GM21717 (cell line): Measurements from ENCODE around the gene LMTK3.
"Not testable (repeated sequence)": the region's sequence is repeated elsewhere in the genome, so short reads cannot be mapped to it uniquely, and the experiment has no call there.

Experiments
- ATAC-seq: cut with Tn5 transposase; IDR thresholded peaks from one replicate; pipeline ENCODE4 v1.9.1; 2021; ENCODE audit warnings: mild to moderate bottlenecking, moderate library complexity; ENCODE audit not compliant: unreplicated experiment

Gene LMTK3

GRCh38 chr19:48541813-48542212, 30.2 kb upstream of the LMTK3 start:
- no peak for ATAC-seq

GRCh38 chr19:48540110-48540509, 28.5 kb upstream of the LMTK3 start:
- no peak for ATAC-seq

- ATAC-seq: no peak
These were observed 28.0 kb upstream of the LMTK3 start for GRCh38 chr19:48539503-48540096.

GRCh38 chr19:48538057-48538456, 26.4 kb upstream of the LMTK3 start:
- not testable (repeated sequence) for ATAC-seq

GRCh38 chr19:48537541-48537940, 25.9 kb upstream of the LMTK3 start:
- no peak for ATAC-seq

- ATAC-seq: no peak
These were observed 22.1 kb upstream of the LMTK3 start for GRCh38 chr19:48533770-48534169.

- no peak for ATAC-seq
These were observed 19.1 kb upstream of the LMTK3 start for GRCh38 chr19:48530770-48531169.

GRCh38 chr19:48530066-48530720, 18.6 kb upstream of the LMTK3 start:
- ATAC-seq: no peak

GRCh38 chr19:48529156-48529555, 17.5 kb upstream of the LMTK3 start:
- no peak for ATAC-seq

GRCh38 chr19:48524732-48525131, 13.1 kb upstream of the LMTK3 start:
- ATAC-seq: no peak

- ATAC-seq: no peak
These were observed 12.6 kb upstream of the LMTK3 start for GRCh38 chr19:48524221-48524620.

GRCh38 chr19:48520134-48520533, 8.5 kb upstream of the LMTK3 start:
- no peak for ATAC-seq

GRCh38 chr19:48519426-48519825, 7.8 kb upstream of the LMTK3 start:
- ATAC-seq: not testable (repeated sequence)

- no peak for ATAC-seq
These were observed 6.6 kb upstream of the LMTK3 start for GRCh38 chr19:48518207-48518606.

GRCh38 chr19:48516536-48516935, 4.9 kb upstream of the LMTK3 start:
- no peak for ATAC-seq

- ATAC-seq: no peak
These were observed 2.5 kb upstream of the LMTK3 start for GRCh38 chr19:48514123-48514458.

GRCh38 chr19:48513289-48514122, 1.9 kb upstream of the LMTK3 start:
- no peak for ATAC-seq

- no peak for ATAC-seq
These were observed 1.1 kb upstream of the LMTK3 start for GRCh38 chr19:48512504-48513288.

- ATAC-seq: no peak
These were observed 309 bp downstream of the LMTK3 start for GRCh38 chr19:48511321-48511731.

- no peak for ATAC-seq
These were observed 990 bp downstream of the LMTK3 start for GRCh38 chr19:48510421-48511268.
